Activated naive CD4-positive, alpha-beta T cell treated with anti-CD3 and anti-CD28 coated beads, Interleukin-2, amount 50 U/mL, for 24 hours (primary cell): ENCODE data around the gene KIRREL3.

Experiments
- H3K27ac Mint-ChIP-seq: one replicate; pipeline ENCODE4 v1.8.0; 2021; ENCODE audit warnings: mild to moderate bottlenecking, mixed read lengths
- H3K27me3 Mint-ChIP-seq: one replicate; pipeline ENCODE4 v1.8.0; 2021; ENCODE audit warnings: mixed read lengths
- H3K36me3 Mint-ChIP-seq: one replicate; pipeline ENCODE4 v1.8.0; 2021; ENCODE audit warnings: mixed read lengths
- H3K4me1 Mint-ChIP-seq: one replicate; pipeline ENCODE4 v1.8.0; 2021; ENCODE audit warnings: mixed read lengths
- H3K4me3 Mint-ChIP-seq: one replicate; pipeline ENCODE4 v1.8.0; 2021; ENCODE audit warnings: mild to moderate bottlenecking, mixed read lengths
- H3K9me3 Mint-ChIP-seq: one replicate; pipeline ENCODE4 v1.8.0; 2021; ENCODE audit warnings: mixed read lengths

Gene KIRREL3

GRCh38 chr11:126452241-126453101 is 548.1 kb downstream of the KIRREL3 start:
- Mint-ChIP-seq H3K36me3 (no peaks in the 10 kb centered on the region), H3K4me1 (no peaks in the 10 kb centered on the region), H3K27ac (no peak overlapping the region)

GRCh38 chr11:126451211-126451802 is 549.3 kb downstream of the KIRREL3 start:
- H3K36me3 Mint-ChIP-seq, result no peaks in the 10 kb centered on the region
- no peak overlapping the region for H3K27ac Mint-ChIP-seq
- no peaks in the 10 kb centered on the region for H3K4me1 Mint-ChIP-seq
- H3K27me3 Mint-ChIP-seq, result no peaks in the 10 kb centered on the region
- H3K9me3 Mint-ChIP-seq, result no peaks in the 10 kb centered on the region
- no peak overlapping the region for H3K4me3 Mint-ChIP-seq

More at GRCh38 chr11:126452241-126453101, 548.1 kb downstream of the KIRREL3 start:
- Mint-ChIP-seq H3K9me3 (no peaks in the 10 kb centered on the region), H3K27me3 (no peaks in the 10 kb centered on the region), H3K4me3 (no peak overlapping the region)

GRCh38 chr11:126450806-126451205 is 549.8 kb downstream of the KIRREL3 start:
- Mint-ChIP-seq H3K4me1 (no peaks in the 10 kb centered on the region), H3K27me3 (no peaks in the 10 kb centered on the region), H3K36me3 (no peaks in the 10 kb centered on the region)

GRCh38 chr11:126450198-126450597 is 550.4 kb downstream of the KIRREL3 start:
- H3K36me3 Mint-ChIP-seq, result no peaks in the 10 kb centered on the region
- no peaks in the 10 kb centered on the region for H3K9me3 Mint-ChIP-seq
- no peaks in the 10 kb centered on the region for H3K4me1 Mint-ChIP-seq
- no peaks in the 10 kb centered on the region for H3K27me3 Mint-ChIP-seq
- no peak overlapping the region for H3K27ac Mint-ChIP-seq
- H3K4me3 Mint-ChIP-seq, result no peak overlapping the region

More at GRCh38 chr11:126450806-126451205, 549.8 kb downstream of the KIRREL3 start:
- Mint-ChIP-seq H3K9me3 (no peaks in the 10 kb centered on the region), H3K4me3 (no peak overlapping the region), H3K27ac (no peak overlapping the region)

- Mint-ChIP-seq H3K4me3 (no peak overlapping the region), H3K9me3 (no peaks in the 10 kb centered on the region), H3K27ac (no peak overlapping the region), H3K4me1 (no peaks in the 10 kb centered on the region), H3K27me3 (no peaks in the 10 kb centered on the region), H3K36me3 (no peaks in the 10 kb centered on the region)
Measured at GRCh38 chr11:126446581-126446980, 554.0 kb downstream of the KIRREL3 start.

DNA sequence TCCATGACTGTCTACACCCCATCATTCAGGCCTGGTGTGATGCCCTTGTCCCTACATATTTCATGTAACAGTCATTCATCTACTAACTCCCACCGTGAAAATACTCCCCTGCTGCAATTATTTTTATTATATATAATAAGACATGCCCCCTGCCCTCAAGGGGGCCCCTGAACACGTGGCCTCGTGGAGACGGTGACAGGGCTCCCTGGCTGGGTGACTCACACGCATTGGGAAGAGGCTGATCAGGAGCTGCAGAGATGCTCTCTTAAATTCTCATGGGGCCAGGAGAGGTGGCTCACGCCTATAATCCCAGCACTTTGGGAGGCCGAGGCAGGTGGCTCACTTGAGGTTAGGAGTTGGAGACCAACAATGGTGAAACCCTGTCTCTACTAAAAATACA is 556.5 kb downstream of the KIRREL3 start:
- H3K27ac Mint-ChIP-seq, result no peak overlapping the region
- H3K27me3 Mint-ChIP-seq, result peaks cover 6% of the 10 kb centered on the region
- H3K36me3 Mint-ChIP-seq, result no peaks in the 10 kb centered on the region
- peaks cover 4% of the 10 kb centered on the region for H3K4me1 Mint-ChIP-seq
- H3K9me3 Mint-ChIP-seq, result no peaks in the 10 kb centered on the region
- no peak overlapping the region for H3K4me3 Mint-ChIP-seq

GRCh38 chr11:126443120-126443519 is 557.5 kb downstream of the KIRREL3 start:
- H3K36me3 Mint-ChIP-seq, result no peaks in the 10 kb centered on the region

GRCh38 chr11:126440792-126441514 is 559.6 kb downstream of the KIRREL3 start:
- no peak overlapping the region for H3K27ac Mint-ChIP-seq
- no peaks in the 10 kb centered on the region for H3K9me3 Mint-ChIP-seq
- H3K27me3 Mint-ChIP-seq, result peaks cover 6% of the 10 kb centered on the region
- H3K4me1 Mint-ChIP-seq, result peaks cover 4% of the 10 kb centered on the region
- H3K4me3 Mint-ChIP-seq, result no peak overlapping the region
- no peaks in the 10 kb centered on the region for H3K36me3 Mint-ChIP-seq

More at GRCh38 chr11:126443120-126443519, 557.5 kb downstream of the KIRREL3 start:
- peaks cover 6% of the 10 kb centered on the region for H3K27me3 Mint-ChIP-seq
- H3K4me3 Mint-ChIP-seq, result no peak overlapping the region
- H3K9me3 Mint-ChIP-seq, result no peaks in the 10 kb centered on the region
- peaks cover 4% of the 10 kb centered on the region for H3K4me1 Mint-ChIP-seq
- H3K27ac Mint-ChIP-seq, result no peak overlapping the region

DNA sequence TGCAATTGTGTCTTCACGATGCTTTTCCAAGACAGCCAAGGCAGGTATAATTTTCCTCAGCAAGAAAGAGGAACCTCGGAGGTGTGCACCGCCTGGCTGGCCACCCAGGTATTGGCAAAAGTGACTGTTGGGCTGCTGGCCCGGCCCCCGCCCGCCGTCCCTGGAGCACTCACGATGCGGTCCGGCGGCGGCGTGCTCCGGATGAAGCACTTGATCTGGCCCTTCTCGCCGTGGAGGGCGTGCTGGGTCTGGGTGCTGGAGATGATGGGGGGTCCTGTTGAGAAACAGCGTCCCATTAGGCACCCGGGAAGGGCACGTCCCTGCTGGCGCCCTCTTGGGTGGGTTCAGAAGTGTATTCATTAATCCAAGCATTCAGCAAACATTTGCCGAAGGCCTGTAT is 560.3 kb downstream of the KIRREL3 start:
- peaks cover 6% of the 10 kb centered on the region for H3K27me3 Mint-ChIP-seq
- H3K36me3 Mint-ChIP-seq, result no peaks in the 10 kb centered on the region
- H3K27ac Mint-ChIP-seq, result no peak overlapping the region
- H3K4me1 Mint-ChIP-seq, result peaks cover 4% of the 10 kb centered on the region
- H3K4me3 Mint-ChIP-seq, result no peak overlapping the region
- no peaks in the 10 kb centered on the region for H3K9me3 Mint-ChIP-seq

GRCh38 chr11:126438691-126439090 is 561.9 kb downstream of the KIRREL3 start:
- Mint-ChIP-seq H3K36me3 (no peaks in the 10 kb centered on the region), H3K4me3 (no peak overlapping the region), H3K27me3 (peaks cover 6% of the 10 kb centered on the region), H3K4me1 (peaks cover 4% of the 10 kb centered on the region), H3K9me3 (no peaks in the 10 kb centered on the region), H3K27ac (no peak overlapping the region)

DNA sequence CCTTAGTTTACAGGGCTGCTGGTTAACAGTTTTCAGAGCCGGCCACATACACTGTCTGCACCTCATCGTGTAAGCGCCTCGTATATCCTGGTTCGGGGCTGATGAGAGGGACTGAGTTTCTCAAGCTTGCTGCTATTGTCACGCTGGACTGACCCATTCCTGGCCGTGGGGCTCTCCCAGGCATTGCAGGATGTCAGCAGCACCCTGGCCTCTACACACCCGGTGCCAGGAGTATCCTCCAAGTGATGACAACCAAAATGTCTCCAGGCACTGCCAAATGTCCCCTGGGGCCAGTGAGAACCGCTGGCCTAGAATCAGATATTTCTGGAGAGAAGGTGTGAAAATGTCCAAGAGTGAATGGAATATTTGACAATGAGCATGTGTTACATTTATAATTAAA is 562.3 kb downstream of the KIRREL3 start:
- no peak overlapping the region for H3K4me3 Mint-ChIP-seq
- H3K36me3 Mint-ChIP-seq, result no peaks in the 10 kb centered on the region
- no peaks in the 10 kb centered on the region for H3K9me3 Mint-ChIP-seq
- H3K4me1 Mint-ChIP-seq, result peaks cover 4% of the 10 kb centered on the region
- H3K27ac Mint-ChIP-seq, result no peak overlapping the region
- H3K27me3 Mint-ChIP-seq, result peaks cover 6% of the 10 kb centered on the region

DNA sequence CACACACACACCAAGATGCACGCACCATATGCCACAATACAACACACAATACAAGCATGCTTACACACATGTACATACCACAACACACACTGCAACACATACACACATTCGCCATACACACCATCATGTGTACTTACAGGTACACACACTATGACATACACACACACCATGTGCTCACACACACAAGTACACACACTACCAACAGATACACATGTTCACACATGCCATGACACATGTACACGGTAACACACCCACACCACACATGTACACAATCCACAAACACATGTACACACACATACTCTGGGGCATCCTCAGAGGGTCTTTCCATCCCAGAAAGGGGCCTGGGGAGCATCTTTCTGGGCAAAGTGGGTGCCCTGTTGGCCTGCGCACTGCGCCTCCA is 562.8 kb downstream of the KIRREL3 start:
- Mint-ChIP-seq H3K4me1 (peaks cover 4% of the 10 kb centered on the region), H3K9me3 (no peaks in the 10 kb centered on the region), H3K4me3 (no peak overlapping the region), H3K27me3 (peaks cover 6% of the 10 kb centered on the region), H3K36me3 (no peaks in the 10 kb centered on the region), H3K27ac (no peak overlapping the region)

GRCh38 chr11:126436209-126436755 is 564.3 kb downstream of the KIRREL3 start:
- Mint-ChIP-seq H3K9me3 (no peaks in the 10 kb centered on the region), H3K27ac (no peak overlapping the region), H3K4me1 (peaks cover 4% of the 10 kb centered on the region), H3K36me3 (no peaks in the 10 kb centered on the region), H3K27me3 (peaks cover 6% of the 10 kb centered on the region), H3K4me3 (no peak overlapping the region)

- Mint-ChIP-seq H3K4me3 (no peak overlapping the region), H3K36me3 (no peaks in the 10 kb centered on the region), H3K27ac (no peak overlapping the region), H3K27me3 (no peaks in the 10 kb centered on the region), H3K9me3 (no peaks in the 10 kb centered on the region), H3K4me1 (no peaks in the 10 kb centered on the region)
Measured at GRCh38 chr11:126434950-126435335, 565.6 kb downstream of the KIRREL3 start.

DNA sequence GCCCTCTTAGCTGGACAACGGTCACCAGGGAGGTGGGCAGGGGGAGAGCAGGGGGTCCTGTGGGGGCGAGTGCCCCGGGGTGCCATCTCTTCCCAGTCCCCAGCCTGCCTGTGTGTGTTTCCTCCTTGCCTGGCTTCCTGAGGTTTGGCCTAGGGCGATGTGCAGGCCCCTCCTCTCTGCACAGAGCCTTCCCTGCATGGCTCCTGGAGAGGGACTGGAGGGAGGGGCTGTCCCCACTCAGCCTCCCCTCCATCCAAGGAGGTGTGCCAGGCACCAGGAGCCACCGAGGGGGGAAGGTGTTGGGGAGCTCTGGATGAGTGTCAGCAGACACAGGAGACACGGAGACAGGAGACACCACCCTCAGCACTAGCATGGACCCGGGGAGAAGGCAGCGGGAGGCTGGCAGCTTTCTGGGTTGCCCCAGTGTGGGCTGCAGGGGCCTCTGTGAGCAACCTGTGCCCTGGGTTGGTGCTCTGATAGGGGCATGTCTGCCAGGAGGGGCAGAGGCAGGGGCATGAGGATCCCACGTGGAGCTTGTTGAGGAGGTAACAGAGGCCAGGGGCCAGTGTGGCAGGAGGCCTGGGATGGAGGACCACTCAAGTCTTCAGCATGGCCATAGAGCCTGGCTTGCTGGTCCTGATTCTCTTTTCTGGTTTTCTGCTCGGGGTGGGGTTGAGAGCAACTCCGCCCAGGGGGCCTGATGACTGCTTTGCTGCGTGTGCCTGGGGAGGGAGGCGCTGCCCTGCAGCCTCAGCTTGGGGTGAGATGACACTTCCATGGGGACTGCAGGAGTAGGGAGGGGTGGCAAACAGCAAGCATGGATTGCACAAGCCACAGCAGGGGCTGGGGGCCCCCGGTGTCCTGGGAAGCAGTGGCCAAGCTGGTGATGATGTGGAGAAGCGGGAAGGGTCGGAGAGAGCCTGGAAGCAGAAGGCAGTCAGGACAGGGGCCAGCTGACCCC is 566.3 kb downstream of the KIRREL3 start:
- H3K36me3 Mint-ChIP-seq, result no peaks in the 10 kb centered on the region

More for the DNA sequence above, 566.3 kb downstream of the KIRREL3 start:
- no peaks in the 10 kb centered on the region for H3K9me3 Mint-ChIP-seq
- no peak overlapping the region for H3K4me3 Mint-ChIP-seq
- H3K4me1 Mint-ChIP-seq, result no peaks in the 10 kb centered on the region
- H3K27me3 Mint-ChIP-seq, result no peaks in the 10 kb centered on the region
- no peak overlapping the region for H3K27ac Mint-ChIP-seq
